NCI-H2227 (cell line): ENCODE results near the gene TSHZ1.

Source experiments
- DNase-seq: peaks from one replicate; lab custom pipeline; 2025; ENCODE audit not compliant: unreplicated experiment; lab: John Stamatoyannopoulos, UW

TSHZ1 gene

DNA sequence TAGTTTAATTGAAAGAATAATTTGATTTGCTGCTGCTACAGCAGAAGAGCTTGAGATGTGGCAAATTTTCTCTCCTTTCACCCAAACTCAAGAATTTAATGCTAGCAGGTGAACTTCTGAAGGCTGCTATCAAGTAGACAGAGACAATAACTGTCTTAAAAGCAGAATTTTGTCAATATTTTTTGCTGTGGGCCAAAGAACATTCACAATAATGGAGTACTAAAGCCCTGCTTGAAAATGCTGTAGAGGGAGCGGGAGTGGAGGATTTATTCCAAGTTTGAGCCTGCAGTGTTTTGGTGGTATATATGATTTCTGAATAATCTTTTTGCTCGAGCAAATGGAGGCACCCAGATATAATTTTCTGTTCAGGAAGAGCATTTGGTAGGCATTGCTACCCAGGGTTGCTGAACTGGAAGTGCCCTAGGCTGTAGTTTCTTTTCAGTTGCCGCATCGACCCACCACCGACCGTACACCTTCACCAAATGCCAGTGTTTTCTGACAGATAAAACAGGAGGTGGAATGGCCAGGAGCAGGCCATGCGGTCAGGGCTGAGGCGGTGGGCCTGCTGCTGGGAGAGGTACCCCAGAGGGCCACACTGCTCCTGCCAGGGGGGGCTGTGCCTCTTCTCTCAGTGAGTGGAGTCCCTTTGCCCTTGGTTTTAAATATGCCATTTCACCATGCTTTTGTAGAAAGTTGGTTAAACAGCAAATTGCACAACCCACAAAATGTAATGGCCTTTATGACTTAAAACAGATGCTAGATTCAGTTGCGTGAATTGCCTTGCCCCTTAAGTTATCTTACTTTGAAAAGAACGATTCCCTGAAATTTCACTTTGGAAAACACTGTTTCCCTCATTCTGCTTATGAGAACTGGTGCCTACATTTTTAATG, 36.4 kb downstream of the TSHZ1 start:
- no peak for DNase-seq

DNA sequence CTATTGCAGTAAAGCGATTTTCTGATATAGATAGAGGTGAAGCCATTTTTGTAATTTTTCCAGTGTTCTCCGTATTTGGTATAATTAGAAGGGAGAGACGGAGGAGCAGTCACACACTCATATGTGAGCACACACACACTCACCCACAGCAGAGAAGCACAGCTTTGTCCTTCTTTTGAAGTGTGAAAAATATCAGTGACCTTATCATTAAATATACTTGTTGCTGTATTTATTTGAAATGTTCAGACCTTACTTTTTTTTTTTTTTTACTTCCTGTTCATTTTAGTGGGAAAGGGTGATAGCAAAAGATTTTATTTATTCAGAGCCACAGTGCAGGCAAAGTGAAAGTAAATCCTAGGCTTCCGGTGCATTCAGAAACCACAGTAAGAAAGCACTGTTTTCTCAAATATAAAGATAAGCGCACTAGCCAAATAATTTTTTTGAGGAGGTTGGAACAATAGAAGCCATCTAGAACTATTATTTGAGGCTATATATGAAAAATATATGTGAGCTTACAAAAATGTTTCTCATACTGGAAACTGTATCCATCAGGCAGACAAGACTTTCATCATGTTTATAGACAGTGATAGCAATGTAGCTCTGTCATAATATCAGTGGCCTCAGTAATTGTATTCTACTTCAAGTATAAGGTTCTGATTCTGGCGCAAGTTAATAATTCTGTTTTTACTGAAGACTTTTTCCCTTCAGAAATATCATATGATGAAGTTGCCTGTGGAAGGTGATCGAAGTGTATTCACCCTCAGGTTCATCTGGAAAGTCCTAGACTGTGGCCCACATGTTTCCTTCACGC, 37.2 kb downstream of the TSHZ1 start:
- peak; percentile 26 for DNase-seq

DNA sequence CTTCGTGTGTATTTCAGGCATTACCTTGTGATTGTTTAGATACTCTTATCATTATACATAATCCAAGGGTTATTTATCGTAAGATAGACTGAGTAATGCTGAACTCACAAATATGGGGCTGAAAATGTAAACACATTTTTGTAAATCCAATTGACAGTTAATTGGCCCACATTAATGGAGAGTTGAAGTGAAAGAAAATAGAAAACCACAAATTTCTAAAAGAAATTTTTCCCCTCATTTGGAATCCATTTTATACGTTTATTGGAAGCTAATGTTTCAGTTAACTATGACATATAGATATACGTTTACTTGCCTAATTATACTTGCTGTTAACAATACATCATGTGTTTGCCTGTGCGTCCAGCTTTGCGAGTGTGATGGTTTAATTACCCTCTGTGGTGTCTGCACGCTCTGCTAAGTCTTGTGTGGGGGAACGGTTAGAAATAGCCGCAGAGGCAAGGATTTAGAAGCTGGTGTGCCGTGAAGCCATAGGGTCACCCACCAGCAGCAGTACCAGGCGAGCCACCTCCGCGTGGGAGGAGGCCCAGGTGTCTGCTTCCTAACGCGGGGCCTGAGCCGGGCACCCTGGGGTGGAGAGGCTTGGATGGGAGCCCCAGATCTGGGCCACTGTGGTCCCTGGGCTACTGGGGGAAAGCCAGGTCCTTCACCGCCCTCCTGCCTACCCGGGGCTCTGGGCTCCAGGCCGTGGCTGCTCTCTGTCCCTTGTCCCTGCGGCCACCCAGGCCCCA, 38.0 kb downstream of the TSHZ1 start:
- no peak for DNase-seq

DNA sequence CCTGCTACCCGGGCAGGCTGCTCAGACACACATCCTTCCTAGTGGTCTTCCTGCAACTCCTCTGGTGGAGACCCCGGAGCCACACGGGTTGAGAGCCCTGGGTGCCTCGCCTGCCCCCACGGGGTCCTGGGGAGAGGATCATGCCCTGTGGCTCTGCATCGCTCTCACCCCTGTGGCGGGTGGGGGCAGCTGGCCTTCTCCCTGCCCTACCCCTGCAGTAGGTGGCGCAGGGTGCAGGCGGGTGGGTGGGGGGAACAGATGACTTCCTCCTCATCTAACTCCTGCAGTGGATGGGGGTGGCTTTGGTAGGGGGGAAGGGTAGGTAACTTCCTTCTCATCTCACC, 38.5 kb downstream of the TSHZ1 start:
- DNase-seq: no peak

DNA sequence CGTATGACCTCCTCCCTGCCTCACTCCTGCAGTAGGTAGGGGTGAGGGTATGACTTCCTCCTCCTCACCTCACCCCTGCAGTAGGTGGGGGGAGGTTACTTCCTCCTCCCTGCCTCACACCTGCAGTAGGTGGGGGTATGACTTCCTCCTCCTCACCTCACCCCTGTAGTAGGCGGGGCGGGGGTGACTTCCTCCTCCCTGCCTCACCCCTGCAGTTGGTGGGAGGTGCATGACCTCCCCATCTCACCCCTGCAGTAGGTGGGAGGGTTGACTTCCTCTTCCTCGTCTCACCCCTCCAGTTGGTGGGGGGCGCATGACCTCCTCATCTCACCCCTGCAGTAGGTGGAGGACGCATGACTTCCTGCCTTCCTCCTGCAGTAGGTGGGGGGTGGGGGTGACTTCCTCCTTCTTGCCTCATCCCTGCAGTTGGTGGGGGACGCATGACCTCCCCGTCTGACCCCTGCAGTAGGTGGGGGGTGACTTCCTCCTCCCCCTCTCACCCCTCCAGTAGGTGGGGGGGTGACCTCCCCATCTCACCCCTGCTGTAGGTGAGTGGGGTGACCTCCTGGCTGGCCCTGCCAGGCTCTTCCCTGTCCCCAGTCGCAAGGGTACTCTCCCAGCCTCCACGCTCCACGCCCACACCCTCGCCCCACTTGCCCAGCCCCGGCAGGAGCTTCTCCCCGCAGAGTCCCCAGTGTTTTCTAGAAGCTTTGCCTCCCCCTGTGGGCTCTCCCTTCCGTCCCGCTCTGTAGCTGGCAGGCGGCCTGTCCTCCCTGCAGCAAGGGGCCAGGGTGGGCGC, 39.3 kb downstream of the TSHZ1 start:
- DNase-seq: no peak

DNA sequence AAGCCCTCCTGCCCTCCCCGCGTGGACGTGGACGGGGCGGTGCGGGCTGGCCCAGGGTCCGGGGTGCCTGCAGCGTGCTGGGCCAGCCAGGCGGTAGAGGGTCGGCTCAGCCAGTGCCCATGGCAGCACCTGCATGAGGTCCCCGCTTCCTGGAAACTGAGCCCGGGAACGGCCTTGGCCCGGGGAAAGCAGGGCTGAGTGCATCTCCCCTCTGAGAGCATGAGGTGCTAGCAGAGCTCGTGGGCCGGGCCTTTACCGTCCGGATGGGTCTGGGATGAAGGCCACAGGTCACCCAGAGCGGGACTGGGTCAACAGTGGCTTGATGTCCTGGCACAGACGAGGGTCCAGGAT, 39.8 kb downstream of the TSHZ1 start:
- no peak for DNase-seq

DNA sequence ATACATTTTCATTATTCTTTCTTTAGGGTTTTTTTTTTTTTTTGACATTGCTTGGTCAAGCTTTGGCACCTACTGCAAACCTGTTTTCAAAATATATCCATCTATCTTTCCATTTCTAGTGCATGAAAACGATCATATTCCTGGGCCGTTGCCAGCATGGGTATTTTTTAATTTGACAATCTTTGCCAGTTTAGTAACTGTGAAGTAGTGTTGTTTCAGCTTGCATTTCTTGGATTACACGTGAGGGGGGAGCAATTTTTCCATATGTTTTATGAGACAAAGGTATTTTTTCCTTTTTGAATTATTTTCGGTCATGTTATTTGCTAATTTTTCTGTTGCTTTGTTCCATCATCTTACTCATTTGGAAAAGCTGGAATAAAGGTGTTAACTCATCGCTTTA, 40.9 kb downstream of the TSHZ1 start:
- DNase-seq: no peak

DNA sequence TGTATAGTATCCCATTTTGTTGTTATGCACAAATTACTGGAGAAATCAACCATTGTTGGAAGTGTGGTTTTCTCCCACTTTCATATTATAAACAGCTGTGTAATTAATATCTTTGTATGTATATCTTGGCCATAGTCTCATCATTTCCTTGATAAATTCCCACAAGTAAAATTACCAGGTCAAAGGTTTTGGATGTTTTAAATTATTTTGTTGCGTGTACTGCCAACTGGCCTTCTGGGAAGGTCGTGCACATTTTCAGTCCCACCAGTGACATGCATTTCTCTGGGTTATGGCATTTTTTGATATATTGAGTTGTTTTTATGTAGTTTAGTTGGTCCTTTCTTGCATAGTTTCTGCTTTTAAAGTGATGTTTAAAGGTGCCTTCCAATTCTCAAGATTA, 41.5 kb downstream of the TSHZ1 start:
- DNase-seq: no peak

DNA sequence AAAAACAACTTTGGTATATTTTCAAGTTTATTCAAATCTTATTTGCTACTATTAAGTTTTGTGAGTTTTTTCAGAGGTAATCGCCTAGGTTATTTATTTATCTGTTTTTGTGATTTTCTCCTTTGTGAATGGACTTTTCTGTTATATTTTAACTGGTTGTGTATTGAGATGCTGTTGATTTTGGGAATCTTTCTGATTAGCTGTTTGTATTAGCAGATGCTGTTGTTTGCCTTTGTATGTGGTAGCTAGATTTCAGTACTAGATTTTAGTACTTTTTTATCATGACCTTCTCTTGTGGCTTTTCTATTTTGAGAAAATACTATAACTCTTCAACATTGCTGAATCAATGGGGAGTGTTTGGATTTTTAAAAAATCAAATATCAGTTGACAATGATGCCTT, 42.4 kb downstream of the TSHZ1 start:
- DNase-seq: no peak

DNA sequence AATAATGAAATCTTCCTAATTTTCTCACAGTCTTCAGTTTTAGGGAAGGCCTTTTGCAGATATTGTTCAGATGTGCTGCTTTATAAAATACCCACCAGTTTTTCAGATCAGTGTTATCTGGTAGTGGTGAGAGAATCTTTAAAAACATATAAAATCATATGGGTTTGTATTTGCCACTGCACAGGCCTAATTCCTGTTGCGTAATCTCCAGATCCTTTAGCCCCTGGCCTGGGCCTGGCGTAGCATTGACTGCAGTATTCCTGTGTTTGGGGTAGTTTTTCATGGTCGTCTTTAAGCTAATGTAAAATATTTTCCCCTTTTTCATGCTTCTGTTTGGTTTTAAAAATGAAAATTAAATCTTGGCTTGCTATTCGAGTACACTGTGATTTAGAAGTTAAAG, 43.2 kb downstream of the TSHZ1 start:
- DNase-seq: no peak

DNA sequence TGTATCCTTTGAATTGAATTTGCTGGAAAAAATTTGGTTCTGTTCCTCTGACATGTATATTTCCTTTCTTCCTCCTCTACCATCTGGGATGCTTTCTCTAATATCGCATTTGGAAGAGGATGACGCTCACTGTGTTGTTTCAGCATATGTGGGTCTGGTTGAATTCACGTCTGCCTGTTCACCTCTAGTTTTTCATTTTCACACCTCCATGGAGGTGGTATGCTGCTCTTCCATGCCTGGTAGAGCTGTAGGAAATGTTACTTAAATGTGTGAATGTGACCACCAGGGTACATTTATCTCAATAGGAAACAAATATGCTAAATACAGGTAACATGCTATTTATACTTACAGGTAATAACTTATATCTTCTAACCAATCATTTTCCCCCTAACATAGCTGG, 44.5 kb downstream of the TSHZ1 start:
- DNase-seq: no peak

DNA sequence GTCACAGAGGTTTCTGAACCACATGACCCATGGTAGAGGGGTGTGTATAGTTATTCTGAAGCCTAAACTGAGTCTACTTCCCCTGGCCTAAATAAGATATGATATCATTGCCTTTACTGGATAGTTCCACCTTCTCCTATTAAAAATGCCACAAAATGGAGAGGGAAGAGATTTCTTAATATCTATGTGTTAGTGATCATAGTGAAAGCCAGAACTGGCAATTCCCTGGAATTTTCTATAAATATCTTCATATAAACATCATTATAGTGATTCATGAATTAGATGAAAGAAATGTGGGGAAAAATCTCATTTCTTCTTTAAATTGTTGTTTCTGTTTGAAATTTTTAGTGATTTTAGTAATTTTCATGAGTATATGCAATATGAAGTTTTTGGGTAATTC, 45.8 kb downstream of the TSHZ1 start:
- no peak for DNase-seq

DNA sequence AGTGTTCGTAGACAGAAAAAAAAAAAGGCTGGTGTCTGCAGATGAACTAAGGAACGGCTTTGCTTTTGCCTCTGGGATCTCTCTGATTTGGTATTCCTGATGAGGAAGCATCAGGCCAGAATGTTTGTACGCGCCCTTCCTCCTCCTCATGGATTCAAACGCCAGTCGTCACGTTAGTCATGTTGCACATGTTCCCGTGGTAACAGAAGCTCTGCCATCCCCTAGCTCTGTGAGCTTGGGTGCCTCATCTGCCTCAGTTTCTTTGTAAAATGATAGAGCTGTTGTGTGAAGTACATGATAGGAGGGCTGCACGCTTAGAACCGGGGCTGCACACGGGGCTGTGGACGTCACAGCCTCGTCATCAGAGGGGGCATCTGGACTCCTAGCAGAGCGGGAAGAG, 47.0 kb downstream of the TSHZ1 start:
- no peak for DNase-seq

DNA sequence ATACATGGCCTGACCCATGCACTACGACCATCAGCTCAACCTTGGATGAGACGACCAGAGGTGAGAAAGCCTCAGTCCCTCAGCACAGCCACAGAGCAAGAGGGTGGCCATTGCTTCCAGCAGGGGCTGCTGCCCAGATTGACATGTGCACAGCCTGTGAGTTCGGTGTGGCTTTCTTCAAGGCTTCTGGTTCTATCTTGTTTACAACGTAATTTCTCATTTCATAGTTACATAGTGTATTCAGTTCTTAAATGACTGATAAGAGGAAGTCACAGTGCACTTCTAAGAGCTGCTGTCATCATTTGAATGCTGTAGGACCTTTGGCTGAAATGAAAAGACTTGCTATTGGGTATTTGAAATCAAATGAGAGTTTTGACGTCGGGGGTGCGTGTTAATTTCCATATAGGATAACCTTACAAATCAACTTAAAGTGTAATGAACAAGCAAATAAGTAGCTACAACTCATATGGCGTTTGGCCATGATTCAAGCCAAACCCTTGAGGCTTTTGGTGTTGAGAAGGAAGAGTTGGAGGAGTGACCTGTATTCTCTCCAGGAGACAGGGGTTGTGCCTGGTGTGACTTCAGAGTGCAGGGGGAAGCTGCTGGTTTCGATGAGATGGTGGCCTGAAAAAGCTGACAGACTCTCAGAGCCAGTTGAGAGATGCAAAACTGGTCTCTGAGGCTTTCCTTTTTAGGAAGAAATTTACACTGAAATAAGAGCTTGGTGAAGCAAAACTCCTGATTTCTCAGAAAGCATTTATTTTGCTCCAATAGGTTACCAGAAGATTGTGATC, 51.0 kb downstream of the TSHZ1 start:
- DNase-seq: no peak

DNA sequence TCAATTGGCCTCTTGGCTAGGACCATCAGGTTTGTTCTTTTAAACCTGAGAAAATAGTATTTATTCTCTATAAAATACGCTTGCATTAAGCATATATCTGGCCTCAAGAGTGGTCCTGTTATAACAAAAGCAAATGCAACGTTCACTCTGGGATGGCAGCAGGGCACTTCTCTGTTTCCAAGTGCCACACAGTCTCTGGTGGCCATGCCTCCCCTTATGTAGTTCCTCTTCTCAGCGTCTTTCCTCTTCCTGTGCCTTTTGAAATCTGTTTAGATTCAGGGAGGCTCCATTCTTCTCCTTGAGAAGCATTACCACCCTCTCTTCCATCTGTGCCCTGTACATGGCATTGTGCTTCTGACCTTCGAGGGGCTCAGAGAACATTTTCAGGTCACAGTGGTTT, 51.9 kb downstream of the TSHZ1 start:
- no peak for DNase-seq

DNA sequence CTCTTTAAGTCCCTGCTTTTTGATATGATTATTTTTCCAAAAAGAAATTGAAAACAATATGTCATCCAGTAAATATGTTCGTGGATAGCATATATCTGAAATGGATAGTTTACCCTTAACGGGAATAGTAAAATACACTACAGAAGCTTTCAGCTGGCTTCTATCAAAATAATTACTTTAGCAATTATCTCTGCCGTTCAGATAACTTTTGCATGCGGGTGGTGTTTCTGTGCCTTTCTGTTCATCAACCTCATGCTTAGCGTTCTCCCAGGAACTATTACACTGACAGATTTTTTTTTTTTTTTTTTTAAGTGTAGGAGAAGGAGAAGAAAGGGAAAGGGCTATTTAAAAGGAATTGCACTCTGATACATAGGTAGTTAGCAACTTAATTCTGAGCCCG, 53.6 kb downstream of the TSHZ1 start:
- DNase-seq: no peak

DNA sequence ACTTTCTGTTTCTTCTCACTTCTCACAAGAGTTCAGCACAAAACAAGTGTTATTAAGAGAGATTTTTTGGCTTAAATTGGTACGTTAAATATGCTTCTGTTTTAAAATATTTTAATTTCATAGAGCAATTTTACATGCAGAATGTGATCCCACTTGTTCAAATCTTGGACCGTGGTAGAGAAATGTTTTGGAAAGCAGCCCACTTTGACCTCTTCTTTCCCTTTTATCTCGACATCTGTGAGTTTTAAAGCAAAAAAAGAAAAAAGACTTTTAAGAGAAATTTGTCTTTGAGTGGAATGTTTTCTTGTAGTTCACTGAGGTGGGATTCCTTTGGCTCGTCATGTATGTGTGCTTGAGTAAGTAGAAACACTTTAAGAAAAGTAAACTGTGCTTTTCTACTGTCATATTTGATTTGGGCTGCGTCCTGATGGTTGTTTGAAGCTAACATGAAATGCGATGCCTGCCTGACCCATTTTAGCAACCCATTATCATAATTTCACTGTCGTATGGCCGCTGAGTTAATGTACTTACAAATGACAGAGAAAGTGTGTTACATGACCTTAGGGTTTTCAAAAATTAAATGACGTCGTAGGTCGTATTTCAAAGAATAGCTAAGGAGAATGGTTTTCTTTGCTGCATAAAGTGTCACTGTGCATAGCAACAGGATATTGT, 54.5 kb downstream of the TSHZ1 start:
- DNase-seq: no peak

DNA sequence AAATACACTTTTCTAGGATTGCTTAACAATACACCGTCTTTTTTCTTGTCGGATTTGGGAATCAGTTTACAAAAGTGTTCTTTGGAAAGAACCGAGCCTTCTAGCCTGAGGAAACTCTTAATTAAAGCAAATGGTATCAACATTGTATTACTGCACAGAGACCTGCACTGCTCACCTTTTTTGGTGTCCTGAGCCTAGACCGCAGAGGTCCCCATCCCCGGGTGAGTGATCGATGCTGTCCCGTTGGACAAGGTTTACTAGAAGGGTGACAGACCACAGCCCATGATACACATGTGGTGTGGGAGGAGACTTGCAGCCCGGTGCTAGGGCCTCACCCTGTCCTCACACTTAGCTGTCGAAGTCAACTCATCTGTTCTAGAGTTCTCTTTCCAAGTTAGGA, 55.3 kb downstream of the TSHZ1 start:
- DNase-seq: no peak

DNA sequence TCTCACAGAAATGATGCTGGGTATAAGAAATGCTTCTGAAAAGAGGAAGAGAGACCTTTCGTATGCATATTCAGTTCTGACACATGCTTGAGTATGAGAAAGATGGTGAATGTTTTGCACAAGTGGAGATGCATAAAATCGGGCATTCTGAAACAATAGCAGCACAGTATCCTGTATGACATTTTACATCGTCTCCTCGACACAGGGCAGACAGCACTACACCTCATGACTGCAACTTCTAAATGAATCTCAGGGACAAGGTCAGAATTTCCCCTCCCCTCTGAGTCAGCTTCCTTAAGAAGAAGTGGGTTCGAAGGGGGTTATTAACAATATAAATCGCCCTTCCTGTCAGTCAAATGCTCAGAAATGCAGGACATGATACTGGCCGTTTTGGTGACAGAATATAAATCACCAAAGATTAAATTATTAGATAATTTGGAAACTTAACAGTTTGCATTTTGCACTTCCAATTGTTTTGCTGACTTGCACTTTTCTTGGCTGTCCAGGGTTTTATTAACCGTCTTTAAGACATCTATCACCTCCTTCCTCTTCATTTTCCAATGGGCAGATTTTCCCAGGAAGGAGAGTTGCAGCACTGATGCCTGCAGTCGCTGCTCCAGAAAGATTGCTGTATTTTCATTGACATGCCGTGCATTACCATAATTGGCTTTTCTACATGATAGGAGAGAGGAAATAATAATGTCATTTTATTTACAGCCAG, 57.2 kb downstream of the TSHZ1 start:
- no peak for DNase-seq
